Neural cell (in vitro differentiated cells): ENCODE data around the gene PAX2.
A peak's percentile ranks its signal among the peaks of the same experiment; 100 is the strongest.

Experiments used
- CTCF ChIP-seq: fragments of 450-650 bp; IDR thresholded peaks from 2 replicates; pipeline ENCODE4 v1.5.1; 2014; ENCODE audit warnings: antibody characterized with exemption, mild to moderate bottlenecking, moderate library complexity; ENCODE audit not compliant: poor library complexity, severe bottlenecking
- EP300 ChIP-seq: fragments of 450-650 bp; conservative IDR thresholded peaks from 2 replicates; pipeline ENCODE4 v1.6.1; 2014; ENCODE audit warnings: antibody characterized with exemption, mild to moderate bottlenecking, moderate library complexity; ENCODE audit not compliant: poor library complexity, severe bottlenecking
- EZH2 ChIP-seq: fragments of 200-600, 300-800 bp; shearing (Covaris generic), sonication (generic); IDR thresholded peaks from 2 replicates; pipeline ENCODE4 v1.6.1; 2014; ENCODE audit warnings: antibody characterized with exemption, low read length, borderline replicate concordance, mild to moderate bottlenecking; ENCODE audit not compliant: insufficient read depth, poor library complexity, severe bottlenecking
- POLR2AphosphoS5 ChIP-seq: IDR thresholded peaks from 2 replicates; pipeline ENCODE4 v1.6.1; 2012

GRCh38 chr10:100858747-100859483, 113.5 kb downstream of the PAX2 start:
- TF ChIP-seq EZH2 = no peak
- no peak for TF ChIP-seq CTCF
- peak; percentile 25 for TF ChIP-seq EP300
- no peak for TF ChIP-seq POLR2AphosphoS5
